ENCODE results near the gene STIM2. TPM values are rescaled to one million over a fixed set of nuclear protein-coding genes. Genes with fewer than 3 reads are reported as not detected.

STIM2 gene
- total RNA-seq, 1 experiment from 2014 or later, result 23.9 TPM

- Histone ChIP-seq H3K4me1 (ENCODE audit: control insufficient read depth, insufficient read depth, low read length) (peaks cover 2% of the 10 kb centered on the region; the same call in 1 of the 2 replicates), H3K9me3 (ENCODE audit: control insufficient read depth, insufficient read depth, low read depth, low read length) (no peaks in the 10 kb centered on the region), H3K27ac (ENCODE audit: low read length) (no peak overlapping the region), H3K4me3 (ENCODE audit: low read depth in 2 of 2, low read length in 2 of 2) (no peak overlapping the region), H3K27me3 (ENCODE audit: control insufficient read depth, insufficient read depth, low read length) (no peaks in the 10 kb centered on the region), H3K36me3 (ENCODE audit: control insufficient read depth, insufficient read depth, low read length) (no peaks in the 10 kb centered on the region)
- ATAC-seq (no peak), DNase-seq (ENCODE audit: low read depth, low spot score) (no peak)
- CTCF ChIA-PET, result no interaction called here
- TF ChIP-seq CTCF (IDR thresholded peaks at IDR 0.05), result no peak
- no peak for TF ChIP-seq TCF7L2 (IDR thresholded peaks at IDR 0.05; ENCODE audit: low read depth, low read length)
- no peak for TF ChIP-seq REST (IDR thresholded peaks at IDR 0.05; ENCODE audit: insufficient read depth in 1 of 2, low read depth in 2 of 2, low read length in 1 of 2)
- TF ChIP-seq POLR2AphosphoS5 (IDR thresholded peaks at IDR 0.05; ENCODE audit: low read depth, low read length), result no peak
- TF ChIP-seq SIN3A (IDR thresholded peaks at IDR 0.05; ENCODE audit: borderline replicate concordance, insufficient read depth, low read depth, low read length), result no peak
- no TSS peak for BruUV-seq (replicated peaks)
- intact Hi-C loops (cut with micrococcal nuclease; ENCODE audit: unreplicated experiment) (loop anchor here (10.0 kb wide), 1 partner anchor 618 kb away; no protein-coding TSS in a partner anchor), in situ Hi-C loops (cut with HindIII; ENCODE audit: low pct_unique_long_range_greater_than_20kb, low sequenced_read_pairs) (no loop called here)
- POLR2A ChIA-PET, result no interaction called here
Measured at GRCh38 chr4:27046851-27047250, 186.2 kb downstream of the STIM2 start.

- intact Hi-C loops (cut with micrococcal nuclease; ENCODE audit: unreplicated experiment), result loop anchor here (2.0 to 10.0 kb wide), 2 partner anchors 270 to 616 kb away; no protein-coding TSS in a partner anchor
- H3K27ac ChIP-seq (ENCODE audit: low read length), result no peak overlapping the region
- ATAC-seq (no peak), DNase-seq (ENCODE audit: low read depth, low spot score) (peak; percentile 5)
- in situ Hi-C loops (cut with HindIII; ENCODE audit: low pct_unique_long_range_greater_than_20kb, low sequenced_read_pairs), result no loop called here
- H3K36me3 ChIP-seq (ENCODE audit: control insufficient read depth, insufficient read depth, low read length), result no peaks in the 10 kb centered on the region
- H3K9me3 ChIP-seq (ENCODE audit: control insufficient read depth, insufficient read depth, low read depth, low read length), result no peaks in the 10 kb centered on the region
- ChIA-PET POLR2A (no interaction called here), CTCF (interaction anchor here (0.7 kb wide), 1 partner anchor 545 kb away, joined by 3 read pairs; no protein-coding TSS in a partner anchor)
- H3K4me3 ChIP-seq (ENCODE audit: low read depth in 2 of 2, low read length in 2 of 2), result peak overlapping the region in 1 of 2 experiments; percentile 41; a peak in 2 of 4 replicates
- no peaks in the 10 kb centered on the region for H3K27me3 ChIP-seq (ENCODE audit: control insufficient read depth, insufficient read depth, low read length)
- no TSS peak for BruUV-seq (replicated peaks)
- TF ChIP-seq CTCF (IDR thresholded peaks at IDR 0.05) (peak; percentile 65; the same call in 1 of the 2 replicates), POLR2AphosphoS5 (IDR thresholded peaks at IDR 0.05; ENCODE audit: low read depth, low read length) (no peak), REST (IDR thresholded peaks at IDR 0.05; ENCODE audit: insufficient read depth in 1 of 2, low read depth in 2 of 2, low read length in 1 of 2) (no peak), TCF7L2 (IDR thresholded peaks at IDR 0.05; ENCODE audit: low read depth, low read length) (no peak), SIN3A (IDR thresholded peaks at IDR 0.05; ENCODE audit: borderline replicate concordance, insufficient read depth, low read depth, low read length) (no peak)
- H3K4me1 ChIP-seq (ENCODE audit: control insufficient read depth, insufficient read depth, low read length), result peaks cover 2% of the 10 kb centered on the region; the same call in 1 of the 2 replicates
Measured at GRCh38 chr4:27048429-27049238, 188.0 kb downstream of the STIM2 start.

Measured in Panc1 (cell line).